Liver (tissue), 9 donors: ENCODE measurements around the gene KCNK10. TPM values are rescaled to one million over a fixed set of nuclear protein-coding genes. Genes with fewer than 3 reads are reported as not detected.

Source experiments
- DNase-seq: peaks from one replicate; pipeline ENCODE4 v3.0.0-alpha.2; 2017; ENCODE audit warnings: low spot score
- H3K27ac ChIP-seq, 2 donors: one replicate each; pipeline ENCODE4 v1.7.0; 2013; ENCODE audit warnings: inconsistent platforms in 2 of 2, low read length in 2 of 2, control low read depth in 1 of 2, low read depth in 1 of 2, mild to moderate bottlenecking in 1 of 2
- H3K27me3 ChIP-seq, 4 donors: one replicate each; pipeline versions ENCODE4 v1.6.1 to v1.7.0; 2013; ENCODE audit warnings: low read length in 3 of 4, inconsistent platforms in 1 of 4, mild to moderate bottlenecking in 1 of 4, moderate library complexity in 1 of 4; ENCODE audit not compliant: control insufficient read depth in 4 of 4, insufficient read depth in 4 of 4
- H3K36me3 ChIP-seq, 4 donors: one replicate each; pipeline versions ENCODE4 v1.6.1 to v1.7.0; 2013; ENCODE audit warnings: low read length in 3 of 4, mild to moderate bottlenecking in 3 of 4, low read depth in 1 of 4, moderate library complexity in 1 of 4; ENCODE audit not compliant: control insufficient read depth in 4 of 4, insufficient read depth in 3 of 4
- H3K4me1 ChIP-seq, 4 donors: one replicate each; pipeline versions ENCODE4 v1.6.1 to v1.7.0; 2013; ENCODE audit warnings: low read length in 3 of 4, mild to moderate bottlenecking in 3 of 4, moderate library complexity in 1 of 4; ENCODE audit not compliant: control insufficient read depth in 4 of 4, insufficient read depth in 4 of 4
- H3K4me3 ChIP-seq, 3 donors: one replicate each; pipeline versions ENCODE4 v1.6.1 to v1.7.0; 2013; ENCODE audit warnings: low read length in 3 of 3, control low read depth in 1 of 3, low read depth in 1 of 3, mild to moderate bottlenecking in 1 of 3
- H3K9ac ChIP-seq, 2 donors: one replicate each; pipeline ENCODE4 v1.7.0; 2013; ENCODE audit warnings: low read length in 2 of 2, mild to moderate bottlenecking in 2 of 2, moderate library complexity in 2 of 2, control low read depth in 1 of 2, low read depth in 1 of 2
- H3K9me3 ChIP-seq, 4 donors: one replicate each; pipeline versions ENCODE4 v1.6.1 to v1.7.0; 2013; ENCODE audit warnings: low read length in 3 of 4; ENCODE audit not compliant: control insufficient read depth in 4 of 4
- ATF3 ChIP-seq: IDR thresholded peaks from 2 replicates; pipeline ENCODE4 v1.6.1; 2016; ENCODE audit warnings: antibody characterized with exemption
- EGR1 ChIP-seq, 2 donors: IDR thresholded peaks; 2 replicates each; pipeline ENCODE4 v1.6.1; 2016 to 2018; ENCODE audit warnings: antibody characterized with exemption in 2 of 2, low read depth in 2 of 2
- FOXA1 ChIP-seq: IDR thresholded peaks from 2 replicates; pipeline ENCODE4 v1.6.1; 2016; ENCODE audit warnings: antibody characterized with exemption
- FOXA2 ChIP-seq: IDR thresholded peaks from 2 replicates; pipeline ENCODE4 v1.6.1; 2016; ENCODE audit warnings: antibody characterized with exemption
- GABPA ChIP-seq, 2 donors: IDR thresholded peaks in 1 of 2; conservative IDR thresholded peaks in 1 of 2; 2 replicates each; pipeline ENCODE4 v1.6.1; 2016; ENCODE audit warnings: antibody characterized with exemption in 2 of 2, mild to moderate bottlenecking in 1 of 2, moderate library complexity in 1 of 2
- HNF4A ChIP-seq, 2 donors: conservative IDR thresholded peaks; 2 replicates each; pipeline ENCODE4 v1.6.1; 2016; ENCODE audit warnings: antibody characterized with exemption in 2 of 2, mild to moderate bottlenecking in 2 of 2
- HNF4G ChIP-seq: IDR thresholded peaks from 2 replicates; pipeline ENCODE4 v1.6.1; 2016; ENCODE audit warnings: antibody characterized with exemption
- JUND ChIP-seq, 2 donors: IDR thresholded peaks; 2 replicates each; pipeline ENCODE4 v1.6.1; 2016; ENCODE audit warnings: antibody characterized with exemption in 2 of 2
- MAX ChIP-seq: IDR thresholded peaks from 2 replicates; pipeline ENCODE4 v1.6.1; 2016; ENCODE audit warnings: antibody characterized with exemption
- NR2F2 ChIP-seq: IDR thresholded peaks from 2 replicates; pipeline ENCODE4 v1.6.1; 2016; ENCODE audit warnings: antibody characterized with exemption
- RAD21 ChIP-seq, 2 donors: IDR thresholded peaks; 2 replicates each; pipeline ENCODE4 v1.6.1; 2016; ENCODE audit warnings: antibody characterized with exemption in 2 of 2, mild to moderate bottlenecking in 2 of 2
- RXRA ChIP-seq, 2 donors: IDR thresholded peaks; 2 replicates each; pipeline ENCODE4 v1.6.1; 2017 to 2018; ENCODE audit warnings: antibody characterized with exemption in 2 of 2, mild to moderate bottlenecking in 1 of 2
- SP1 ChIP-seq: IDR thresholded peaks from 2 replicates; pipeline ENCODE4 v1.6.1; 2018; ENCODE audit warnings: antibody characterized with exemption, mild to moderate bottlenecking
- TAF1 ChIP-seq: conservative IDR thresholded peaks from 2 replicates; pipeline ENCODE4 v1.6.1; 2016; ENCODE audit warnings: antibody characterized with exemption, mild to moderate bottlenecking
- YY1 ChIP-seq: IDR thresholded peaks from 2 replicates; pipeline ENCODE4 v1.6.1; 2016; ENCODE audit warnings: antibody characterized with exemption, mild to moderate bottlenecking
- ZBTB33 ChIP-seq: IDR thresholded peaks from 2 replicates; pipeline ENCODE4 v1.6.1; 2016; ENCODE audit warnings: antibody characterized with exemption
- WGBS: extraction: QIAGEN DNeasy Blood & Tissue Kit; methylation state at CpG from one replicate; pipeline ENCODE4 v1.1.7; 2013; 5-methylcytosine and 5-hydroxymethylcytosine counted together
- polyA plus RNA-seq, 2 donors: library from polyadenylated mRNA; stranded (reverse) in 1 of 2; unstranded in 1 of 2; fragments of 200-250 nt in 1 of 2; fragments of >200 nt in 1 of 2; fragmentation: Nextera tagmentation in 1 of 2; extraction: Ambion mirVana in 1 of 2; gene quantifications; one replicate each; pipeline versions ENCODE4 v1.2.1 to v1.2.3, GENCODE V29; 2013 to 2015
- total RNA-seq, 2 donors: library from RNA; depleted of rRNA; stranded (reverse); fragments of >200 nt; gene quantifications; one replicate each; pipeline ENCODE4 v1.2.3, GENCODE V29; 2014
- TF ChIP-seq, protein P1 (sequence below): IDR thresholded peaks from 2 replicates; pipeline ENCODE4 v1.6.1; 2016; ENCODE audit warnings: antibody characterized with exemption, mild to moderate bottlenecking
- TF ChIP-seq, protein P2 (sequence below): fragments of 150-350 bp; IDR thresholded peaks from 2 replicates; pipeline ENCODE4 v1.5.1; 2017; ENCODE audit warnings: improper control_type of control experiment, low read depth, low read length; ENCODE audit not compliant: missing input control
- donor health status: healthy.
- donor health status: healthy.
- donor health status: healthy.
- donor health status: healthy.
- donor health status: healthy.

Gene KCNK10
- total and polyA plus RNA-seq, 4 donors: 0.05 TPM; not detected in 3

DNA sequence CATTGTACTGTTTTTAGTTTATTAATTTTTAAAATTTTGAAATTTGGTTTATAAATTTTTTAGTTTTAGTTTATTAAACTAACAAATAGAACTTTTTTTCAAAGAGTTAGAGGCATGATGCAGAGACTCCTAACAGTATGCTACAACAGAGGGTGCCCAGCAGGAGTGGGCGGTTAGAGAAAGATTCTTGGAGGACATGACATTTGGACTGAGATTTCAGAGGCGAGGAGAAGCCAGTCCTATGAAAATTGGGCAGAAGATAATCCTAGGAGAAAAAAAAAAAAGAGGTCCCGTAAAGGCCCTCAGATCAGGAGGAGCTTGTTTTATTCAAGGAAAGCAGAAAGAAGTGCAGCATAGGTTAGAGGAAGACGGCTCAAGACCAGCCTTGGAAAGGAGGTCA lies 21.7 kb downstream of the KCNK10 start:
- peaks cover 7 to 9% (median 8%) of the 10 kb centered on the region in 4 donors for H3K4me1 ChIP-seq
- H3K36me3 ChIP-seq: no peaks in the 10 kb centered on the region
- DNase-seq: no peak
- no peaks in the 10 kb centered on the region for H3K27me3 ChIP-seq
- H3K9ac ChIP-seq: no peak overlapping the region
- H3K27ac ChIP-seq: no peak overlapping the region
- 88% methylated on average over 4 of the region's 4 CpGs for WGBS
- TF ChIP-seq FOXA2 (no peak), GABPA (IDR thresholded peaks at IDR 0.05 in 1 of 2, conservative IDR thresholded peaks at IDR 0.05 in 1 of 2) (no peak), ATF3 (no peak), JUND (IDR thresholded peaks at IDR 0.05) (no peak), NR2F2 (no peak), EGR1 (IDR thresholded peaks at IDR 0.05; ENCODE audit: low read depth in 2 of 2) (no peak)
- no peak overlapping the region for H3K4me3 ChIP-seq
- no peaks in the 10 kb centered on the region for H3K9me3 ChIP-seq

GRCh38 chr14:88300817-88301216 lies 22.3 kb downstream of the KCNK10 start:
- H3K4me1 ChIP-seq: peaks cover 7 to 9% (median 8%) of the 10 kb centered on the region in 4 donors
- H3K9me3 ChIP-seq: no peaks in the 10 kb centered on the region
- TF ChIP-seq FOXA2: peak; percentile 76
- TF ChIP-seq, protein P1, sequence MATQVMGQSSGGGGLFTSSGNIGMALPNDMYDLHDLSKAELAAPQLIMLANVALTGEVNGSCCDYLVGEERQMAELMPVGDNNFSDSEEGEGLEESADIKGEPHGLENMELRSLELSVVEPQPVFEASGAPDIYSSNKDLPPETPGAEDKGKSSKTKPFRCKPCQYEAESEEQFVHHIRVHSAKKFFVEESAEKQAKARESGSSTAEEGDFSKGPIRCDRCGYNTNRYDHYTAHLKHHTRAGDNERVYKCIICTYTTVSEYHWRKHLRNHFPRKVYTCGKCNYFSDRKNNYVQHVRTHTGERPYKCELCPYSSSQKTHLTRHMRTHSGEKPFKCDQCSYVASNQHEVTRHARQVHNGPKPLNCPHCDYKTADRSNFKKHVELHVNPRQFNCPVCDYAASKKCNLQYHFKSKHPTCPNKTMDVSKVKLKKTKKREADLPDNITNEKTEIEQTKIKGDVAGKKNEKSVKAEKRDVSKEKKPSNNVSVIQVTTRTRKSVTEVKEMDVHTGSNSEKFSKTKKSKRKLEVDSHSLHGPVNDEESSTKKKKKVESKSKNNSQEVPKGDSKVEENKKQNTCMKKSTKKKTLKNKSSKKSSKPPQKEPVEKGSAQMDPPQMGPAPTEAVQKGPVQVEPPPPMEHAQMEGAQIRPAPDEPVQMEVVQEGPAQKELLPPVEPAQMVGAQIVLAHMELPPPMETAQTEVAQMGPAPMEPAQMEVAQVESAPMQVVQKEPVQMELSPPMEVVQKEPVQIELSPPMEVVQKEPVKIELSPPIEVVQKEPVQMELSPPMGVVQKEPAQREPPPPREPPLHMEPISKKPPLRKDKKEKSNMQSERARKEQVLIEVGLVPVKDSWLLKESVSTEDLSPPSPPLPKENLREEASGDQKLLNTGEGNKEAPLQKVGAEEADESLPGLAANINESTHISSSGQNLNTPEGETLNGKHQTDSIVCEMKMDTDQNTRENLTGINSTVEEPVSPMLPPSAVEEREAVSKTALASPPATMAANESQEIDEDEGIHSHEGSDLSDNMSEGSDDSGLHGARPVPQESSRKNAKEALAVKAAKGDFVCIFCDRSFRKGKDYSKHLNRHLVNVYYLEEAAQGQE: peak; percentile 49
- TF ChIP-seq ZBTB33: peak; percentile 67
- peak in 1 of 2 donors; percentile 47 for TF ChIP-seq EGR1 (IDR thresholded peaks at IDR 0.05; ENCODE audit: low read depth in 2 of 2)
- peak; percentile 69 to 82 for TF ChIP-seq RXRA (IDR thresholded peaks at IDR 0.05)
- peak; percentile 85 for TF ChIP-seq MAX
- peak; percentile 71 for TF ChIP-seq FOXA1
- no peak for TF ChIP-seq TAF1
- peak; percentile 79 for TF ChIP-seq YY1
- peak; percentile 92 for TF ChIP-seq HNF4G
- TF ChIP-seq NR2F2: no peak
- TF ChIP-seq GABPA (IDR thresholded peaks at IDR 0.05 in 1 of 2, conservative IDR thresholded peaks at IDR 0.05 in 1 of 2): no peak
- TF ChIP-seq JUND (IDR thresholded peaks at IDR 0.05): peak; percentile 69 to 86
- TF ChIP-seq, protein P2, sequence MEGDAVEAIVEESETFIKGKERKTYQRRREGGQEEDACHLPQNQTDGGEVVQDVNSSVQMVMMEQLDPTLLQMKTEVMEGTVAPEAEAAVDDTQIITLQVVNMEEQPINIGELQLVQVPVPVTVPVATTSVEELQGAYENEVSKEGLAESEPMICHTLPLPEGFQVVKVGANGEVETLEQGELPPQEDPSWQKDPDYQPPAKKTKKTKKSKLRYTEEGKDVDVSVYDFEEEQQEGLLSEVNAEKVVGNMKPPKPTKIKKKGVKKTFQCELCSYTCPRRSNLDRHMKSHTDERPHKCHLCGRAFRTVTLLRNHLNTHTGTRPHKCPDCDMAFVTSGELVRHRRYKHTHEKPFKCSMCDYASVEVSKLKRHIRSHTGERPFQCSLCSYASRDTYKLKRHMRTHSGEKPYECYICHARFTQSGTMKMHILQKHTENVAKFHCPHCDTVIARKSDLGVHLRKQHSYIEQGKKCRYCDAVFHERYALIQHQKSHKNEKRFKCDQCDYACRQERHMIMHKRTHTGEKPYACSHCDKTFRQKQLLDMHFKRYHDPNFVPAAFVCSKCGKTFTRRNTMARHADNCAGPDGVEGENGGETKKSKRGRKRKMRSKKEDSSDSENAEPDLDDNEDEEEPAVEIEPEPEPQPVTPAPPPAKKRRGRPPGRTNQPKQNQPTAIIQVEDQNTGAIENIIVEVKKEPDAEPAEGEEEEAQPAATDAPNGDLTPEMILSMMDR: no peak
- TF ChIP-seq SP1: peak; percentile 75
- peak; percentile 98 to 99 for TF ChIP-seq HNF4A (conservative IDR thresholded peaks at IDR 0.05)
- TF ChIP-seq RAD21 (IDR thresholded peaks at IDR 0.05): peak; percentile 41 to 50
- no peak for TF ChIP-seq ATF3
- H3K27me3 ChIP-seq: no peaks in the 10 kb centered on the region
- no peak for DNase-seq
- no peak overlapping the region for H3K27ac ChIP-seq
- H3K36me3 ChIP-seq: no peaks in the 10 kb centered on the region
- no peak overlapping the region for H3K4me3 ChIP-seq
- WGBS: 34% methylated on average over 3 of the region's 3 CpGs
- no peak overlapping the region for H3K9ac ChIP-seq
